H1 (cell line): Measurements from ENCODE around the gene ZNF429. TPM values are rescaled to one million over a fixed set of nuclear protein-coding genes. Genes with fewer than 3 reads are reported as not detected.

Experiments used
- CTCF ChIA-PET: fragments of 300-600 bp; sonication (Branson Sonifier 250); formaldehyde crosslinking; loops from one replicate; lab custom pipeline; 2021; ENCODE audit not compliant: partially characterized antibody; lab: Charles Lee
- POLR2A ChIA-PET: fragments of 300-600 bp; sonication (Branson Sonifier 250); formaldehyde crosslinking; loops from one replicate; lab custom pipeline; 2021; ENCODE audit warnings: inconsistent platforms; ENCODE audit not compliant: partially characterized antibody; lab: Charles Lee
- DNase-seq, 2 experiments: peaks; one replicate each; pipeline versions ENCODE4 v3.0.0 to v3.0.0-alpha.2; 2010 to 2022; ENCODE audit warnings: low spot score in 2 of 2, low read depth in 1 of 2, mixed read lengths in 1 of 2
- FAIRE-seq: peaks from 2 replicates; lab custom pipeline; 2011; peaks lifted over from hg19 to GRCh38; lab: Jason Lieb, UNC
- H2AFZ ChIP-seq: 2 replicates; pipeline ENCODE4 v1.8.1; 2012; ENCODE audit warnings: low read length, inconsistent platforms
- H2AK5ac ChIP-seq: 2 replicates; pipeline ENCODE4 v1.6.1; 2013; ENCODE audit warnings: low read depth, low read length
- H2BK120ac ChIP-seq: replicated peaks from 2 replicates; pipeline ENCODE3; 2013; ENCODE audit warnings: low read depth, low read length, inconsistent platforms
- H2BK12ac ChIP-seq: 2 replicates; pipeline ENCODE4 v1.6.1; 2013; ENCODE audit warnings: low read depth, low read length
- H2BK15ac ChIP-seq: 2 replicates; pipeline ENCODE4 v1.6.1; 2013; ENCODE audit warnings: low read length
- H2BK20ac ChIP-seq: 2 replicates; pipeline ENCODE4 v1.6.1; 2013; ENCODE audit warnings: low read length
- H2BK5ac ChIP-seq: 2 replicates; pipeline ENCODE4 v1.6.1; 2013; ENCODE audit warnings: low read depth, low read length
- H3K14ac ChIP-seq: 2 replicates; pipeline ENCODE4 v1.6.1; 2013; ENCODE audit warnings: inconsistent platforms; ENCODE audit not compliant: insufficient read length
- H3K18ac ChIP-seq: 2 replicates; pipeline ENCODE4 v1.6.1; 2013; ENCODE audit warnings: low read length; ENCODE audit errors: extremely low read depth
- H3K23ac ChIP-seq: 2 replicates; pipeline ENCODE4 v1.6.1; 2013; ENCODE audit warnings: inconsistent platforms; ENCODE audit not compliant: insufficient read length
- H3K23me2 ChIP-seq: 2 replicates; pipeline ENCODE4 v1.6.1; 2013; ENCODE audit warnings: low read depth, low read length
- H3K27ac ChIP-seq: 2 replicates; pipeline ENCODE4 v1.6.1; 2011; ENCODE audit warnings: low read depth, low read length, inconsistent platforms
- H3K27me3 ChIP-seq, 4 experiments: replicated peaks in 1 of 4; 1 replicate in 1 of 4; 2 replicates in 3 of 4; pipeline versions ENCODE4 v1.6.1 to v1.8.1; 2011 to 2013; ENCODE audit warnings: low read length in 3 of 4, mild to moderate bottlenecking in 3 of 4, inconsistent platforms in 2 of 4, mixed read lengths in 2 of 4, moderate library complexity in 1 of 4; ENCODE audit not compliant: control insufficient read depth in 3 of 4, insufficient read depth in 3 of 4; ENCODE audit errors: extremely low read depth in 1 of 4
- H3K36me3 ChIP-seq, 4 experiments: 2 replicates each; pipeline versions ENCODE4 v1.6.1 to v1.8.1; 2011 to 2013; ENCODE audit warnings: mild to moderate bottlenecking in 4 of 4, low read length in 3 of 4, moderate library complexity in 2 of 4, control low read depth in 1 of 4, inconsistent platforms in 1 of 4; ENCODE audit not compliant: insufficient read depth in 4 of 4, control insufficient read depth in 2 of 4
- H3K4ac ChIP-seq: replicated peaks from 2 replicates; pipeline ENCODE3; 2013; ENCODE audit warnings: low read length, low read depth, mixed read lengths, inconsistent platforms; ENCODE audit not compliant: insufficient read length
- H3K4me1 ChIP-seq, 4 experiments: replicated peaks in 1 of 4; 1 replicate in 1 of 4; 2 replicates in 3 of 4; pipeline versions ENCODE4 v1.6.1 to v1.8.1; 2011 to 2013; ENCODE audit warnings: low read length in 3 of 4, inconsistent platforms in 2 of 4, mixed read lengths in 1 of 4; ENCODE audit not compliant: insufficient read depth in 4 of 4, control insufficient read depth in 3 of 4
- H3K4me2 ChIP-seq, 2 experiments: 2 replicates each; pipeline versions ENCODE4 v1.6.1 to v1.8.1; 2011 to 2013; ENCODE audit warnings: low read depth in 2 of 2, low read length in 2 of 2, control low read depth in 1 of 2, inconsistent platforms in 1 of 2, mild to moderate bottlenecking in 1 of 2; ENCODE audit not compliant: insufficient read depth in 1 of 2
- H3K4me3 ChIP-seq, 4 experiments: fragments of 200-600, 300-600 bp in 1 of 4; sonication (generic), shearing (Covaris generic), sonication (Bioruptor Twin) in 1 of 4; 2 replicates each; pipeline versions ENCODE4 v1.5.1 to v1.8.1; 2011 to 2016; ENCODE audit warnings: low read length in 4 of 4, low read depth in 3 of 4, control low read depth in 2 of 4, inconsistent platforms in 2 of 4, mild to moderate bottlenecking in 2 of 4, mixed read lengths in 1 of 4, moderate library complexity in 1 of 4; ENCODE audit not compliant: insufficient read depth in 2 of 4; ENCODE audit errors: extremely low read depth in 1 of 4
- H3K56ac ChIP-seq: replicated peaks from 2 replicates; pipeline ENCODE3; 2013; ENCODE audit warnings: low read depth, mild to moderate bottlenecking, mixed read lengths, low read length, inconsistent platforms; ENCODE audit not compliant: insufficient read length
- H3K79me1 ChIP-seq: 2 replicates; pipeline ENCODE4 v1.6.1; 2013; ENCODE audit warnings: low read depth, low read length, control low read depth
- H3K79me2 ChIP-seq, 2 experiments: 2 replicates each; pipeline versions ENCODE4 v1.6.1 to v1.8.1; 2012 to 2013; ENCODE audit warnings: low read length in 2 of 2, mild to moderate bottlenecking in 2 of 2, inconsistent platforms in 1 of 2; ENCODE audit not compliant: insufficient read depth in 2 of 2, control insufficient read depth in 1 of 2
- H3K9ac ChIP-seq, 4 experiments: replicated peaks in 1 of 4; 1 replicate in 1 of 4; 2 replicates in 3 of 4; pipeline versions ENCODE4 v1.6.1 to v1.8.1; 2011 to 2013; ENCODE audit warnings: low read depth in 3 of 4, low read length in 3 of 4, control low read depth in 2 of 4, mild to moderate bottlenecking in 2 of 4, moderate library complexity in 2 of 4, inconsistent platforms in 1 of 4; ENCODE audit errors: extremely low read depth in 1 of 4
- H3K9me3 ChIP-seq, 2 experiments: 2 replicates each; pipeline versions ENCODE4 v1.6.1 to v1.8.1; 2012 to 2013; ENCODE audit warnings: mild to moderate bottlenecking in 2 of 2, moderate library complexity in 2 of 2, control low read depth in 1 of 2, inconsistent platforms in 1 of 2, low read depth in 1 of 2, low read length in 1 of 2, mixed read lengths in 1 of 2; ENCODE audit not compliant: insufficient read depth in 2 of 2
- H4K20me1 ChIP-seq, 2 experiments: replicated peaks in 1 of 2; 2 replicates each; pipeline versions ENCODE3 to v1.8.1; 2011 to 2013; ENCODE audit warnings: inconsistent platforms in 2 of 2, low read length in 2 of 2, mild to moderate bottlenecking in 1 of 2; ENCODE audit not compliant: insufficient read depth in 2 of 2, control insufficient read depth in 1 of 2
- H4K5ac ChIP-seq: 2 replicates; pipeline ENCODE4 v1.6.1; 2013; ENCODE audit warnings: low read length, low read depth, mixed read lengths, inconsistent platforms; ENCODE audit not compliant: insufficient read length
- H4K8ac ChIP-seq: 2 replicates; pipeline ENCODE4 v1.8.0; 2013; ENCODE audit warnings: mild to moderate bottlenecking, moderate library complexity, low read length, inconsistent platforms; ENCODE audit not compliant: insufficient read depth; ENCODE audit errors: extremely low read depth
- H4K91ac ChIP-seq: replicated peaks from 2 replicates; pipeline ENCODE3; 2013; ENCODE audit warnings: low read length, mixed read lengths, inconsistent platforms; ENCODE audit not compliant: insufficient read length
- CBX8 ChIP-seq: fragments of 300-800, 300-1000 bp; sonication (generic); IDR thresholded peaks from 2 replicates; pipeline ENCODE4 v1.7.1; 2016; ENCODE audit warnings: low read depth, low read length, borderline replicate concordance
- FOSL1 ChIP-seq: IDR thresholded peaks from 2 replicates; pipeline ENCODE4 v1.6.1; 2011; ENCODE audit warnings: mild to moderate bottlenecking, low read depth, low read length, moderate library complexity; ENCODE audit not compliant: insufficient read depth
- GABPA ChIP-seq: IDR thresholded peaks from 2 replicates; pipeline ENCODE4 v1.6.1; 2011; ENCODE audit warnings: mild to moderate bottlenecking, low read length, moderate library complexity, borderline replicate concordance; ENCODE audit not compliant: insufficient read depth
- JUN ChIP-seq: IDR thresholded peaks from 2 replicates; pipeline ENCODE4 v1.6.1; 2011; ENCODE audit warnings: low read depth, mild to moderate bottlenecking, improper control_type of control experiment, low read length
- MAFK ChIP-seq: IDR thresholded peaks from 2 replicates; pipeline ENCODE4 v1.6.1; 2012; ENCODE audit warnings: low read depth, mild to moderate bottlenecking, improper control_type of control experiment, low read length
- NRF1 ChIP-seq: IDR thresholded peaks from 2 replicates; pipeline ENCODE4 v1.6.1; 2011; ENCODE audit warnings: mild to moderate bottlenecking, low read depth, low read length, improper control_type of control experiment
- POLR2AphosphoS5 ChIP-seq: IDR thresholded peaks from 2 replicates; pipeline ENCODE4 v1.6.1; 2011; ENCODE audit warnings: low read depth, low read length
- SAP30 ChIP-seq: fragments of 300-600 bp; sonication (generic); IDR thresholded peaks from 2 replicates; pipeline ENCODE4 v1.7.1; 2012; ENCODE audit warnings: low read length, moderate library complexity, mild to moderate bottlenecking, inconsistent platforms; ENCODE audit not compliant: insufficient read depth, insufficient replicate concordance
- SIRT6 ChIP-seq: IDR thresholded peaks from one replicate; pipeline ENCODE4 v1.7.1; 2012; ENCODE audit warnings: low read length, inconsistent platforms
- SP1 ChIP-seq: IDR thresholded peaks from 2 replicates; pipeline ENCODE4 v1.6.1; 2011; ENCODE audit warnings: low read depth, low read length
- TBP ChIP-seq: IDR thresholded peaks from 2 replicates; pipeline ENCODE4 v1.6.1; 2011; ENCODE audit warnings: low read depth, low read length, improper control_type of control experiment
- WGBS, 2 experiments: shearing (Covaris generic) in 1 of 2; methylation state at CpG; one replicate each; pipeline versions ENCODE4 v1.1.6 to v1.1.7; 2013 to 2015; ENCODE audit warnings: low lambda C conversion rate in 2 of 2, mixed read lengths in 2 of 2, inconsistent platforms in 1 of 2, low coverage in 1 of 2, missing lambda C conversion rate in 1 of 2; ENCODE audit not compliant: insufficient replicate concordance in 2 of 2, insufficient coverage in 1 of 2, insufficient read length in 1 of 2; ENCODE audit errors: extremely low coverage in 1 of 2, missing lambda C conversion rate in 1 of 2; 5-methylcytosine and 5-hydroxymethylcytosine counted together
- polyA plus RNA-seq, 7 experiments: library from polyadenylated mRNA; depleted of rRNA in 3 of 7; stranded (reverse) in 5 of 7; unstranded in 2 of 7; fragments of >200 nt in 5 of 7; fragments of 200-250 nt in 2 of 7; gene quantifications; 1 replicate in 5 of 7; 2 replicates in 1 of 7; 4 replicates in 1 of 7; pipeline versions ENCODE4 v1.2.1 to v1.2.3, GENCODE V29; 2011 to 2013; ENCODE audit warnings: missing spikeins in 2 of 7, mixed read lengths in 2 of 7
- total RNA-seq: library from RNA; stranded (reverse); fragmentation: NEBNext Ultra II Directional; extraction: Animal tissue kit (Norgen Biotek cat#: 25700); gene quantifications from 2 replicates; pipeline ENCODE4 v1.2.1, GENCODE V29; 2021
- TF ChIP-seq, protein P1 (sequence below): IDR thresholded peaks from 2 replicates; pipeline ENCODE4 v1.6.1; 2012; ENCODE audit warnings: inconsistent platforms

ZNF429 gene
- total and polyA plus RNA-seq, 2 of the 8 experiments (the other 6 are each of a cell fraction or from before 2014, with no cell fraction given): 10.9 to 15.0 TPM

DNA sequence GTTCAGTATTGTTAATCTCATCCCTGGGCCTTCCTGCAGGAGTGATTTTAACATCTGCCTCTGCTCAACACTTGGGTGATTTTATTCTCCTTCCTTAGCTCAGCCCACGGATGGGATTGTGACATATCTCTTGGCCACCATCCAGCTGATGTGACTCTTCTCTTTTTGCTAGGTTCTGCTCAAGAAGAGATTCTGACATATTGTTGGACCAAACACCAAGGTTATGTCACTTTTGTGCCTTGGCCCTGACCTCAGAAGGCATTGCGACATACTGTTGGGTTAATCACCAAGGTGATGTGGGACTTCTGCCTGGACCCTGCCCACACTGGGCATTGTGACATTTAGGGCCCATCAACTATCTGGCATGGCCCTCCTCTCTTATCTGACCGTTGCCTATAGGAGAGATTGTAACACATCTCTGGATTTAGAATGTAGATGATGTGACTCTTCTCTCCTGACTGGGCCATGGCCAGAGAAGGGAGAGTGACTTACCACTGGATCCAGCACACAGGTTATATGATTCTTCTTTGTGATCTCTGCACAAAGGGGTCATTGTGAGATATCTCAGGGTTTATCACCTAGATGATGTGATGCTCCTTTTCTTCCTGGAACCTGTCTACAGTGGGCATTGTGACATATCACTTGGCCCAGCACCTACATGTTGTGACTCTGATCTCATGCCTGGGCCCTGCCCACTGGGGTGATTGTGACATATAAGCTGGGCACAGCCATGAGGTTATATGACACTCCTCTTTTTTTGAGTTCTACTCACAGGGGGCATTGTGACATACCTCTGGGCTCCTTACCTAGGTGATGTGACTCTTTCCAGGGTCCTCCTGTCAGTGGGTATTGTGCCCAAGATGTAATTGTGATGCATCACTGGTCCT, 88.8 kb downstream of the ZNF429 start:
- H3K9ac ChIP-seq: no peak overlapping the region
- H4K20me1 ChIP-seq: no peaks in the 10 kb centered on the region
- no peaks in the 10 kb centered on the region for H3K79me2 ChIP-seq
- no peak overlapping the region for H4K5ac ChIP-seq
- 0 out of 2 replicates have a peak overlapping the region, but pooled peaks have one; percentile 29 for H2AK5ac ChIP-seq
- H3K79me1 ChIP-seq: no peaks in the 10 kb centered on the region
- H4K91ac ChIP-seq: no peak overlapping the region
- no peak overlapping the region for H2BK12ac ChIP-seq
- H4K8ac ChIP-seq: no peak overlapping the region
- no peak overlapping the region for H3K4me2 ChIP-seq
- H3K4me1 ChIP-seq: peaks cover 0 to 4% (median under 1%) of the 10 kb centered on the region in 4 experiments; a peak in 3 of 7 replicates
- no peak overlapping the region for H3K4ac ChIP-seq
- H3K36me3 ChIP-seq: no peaks in the 10 kb centered on the region
- 90% methylated on average over 3 of the region's 3 CpGs; no CpG with 5 or more reads in 1 of the 2 experiments for WGBS, 2 experiments
- no peak overlapping the region for H3K18ac ChIP-seq
- no peaks in the 10 kb centered on the region for H3K9me3 ChIP-seq
- H3K14ac ChIP-seq: no peak overlapping the region
- no peak for FAIRE-seq
- no peak overlapping the region for H3K27ac ChIP-seq
- H3K4me3 ChIP-seq: no peak overlapping the region
- H2BK15ac ChIP-seq: no peak overlapping the region
- H3K56ac ChIP-seq: no peak overlapping the region
- H2AFZ ChIP-seq: no peak overlapping the region
- DNase-seq: no peak
- H2BK20ac ChIP-seq: no peak overlapping the region
- no peaks in the 10 kb centered on the region for H3K27me3 ChIP-seq
- H3K23me2 ChIP-seq: no peaks in the 10 kb centered on the region
- no peak overlapping the region for H2BK120ac ChIP-seq
- no peak overlapping the region for H2BK5ac ChIP-seq
- CTCF ChIA-PET: no interaction called here
- H3K23ac ChIP-seq: no peak overlapping the region
- POLR2A ChIA-PET: interaction anchor here (1.0 kb wide), 1 partner anchor 10 kb away, joined by 3 read pairs; no protein-coding TSS in a partner anchor
- no peak for TF ChIP-seq SP1
- no peak for TF ChIP-seq POLR2AphosphoS5
- no peak for TF ChIP-seq FOSL1
- TF ChIP-seq SIRT6: no peak
- TF ChIP-seq TBP: no peak
- TF ChIP-seq SAP30: no peak
- TF ChIP-seq CBX8: no peak
- no peak for TF ChIP-seq MAFK
- no peak for TF ChIP-seq NRF1
- TF ChIP-seq, protein P1, sequence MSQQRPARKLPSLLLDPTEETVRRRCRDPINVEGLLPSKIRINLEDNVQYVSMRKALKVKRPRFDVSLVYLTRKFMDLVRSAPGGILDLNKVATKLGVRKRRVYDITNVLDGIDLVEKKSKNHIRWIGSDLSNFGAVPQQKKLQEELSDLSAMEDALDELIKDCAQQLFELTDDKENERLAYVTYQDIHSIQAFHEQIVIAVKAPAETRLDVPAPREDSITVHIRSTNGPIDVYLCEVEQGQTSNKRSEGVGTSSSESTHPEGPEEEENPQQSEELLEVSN: no peak
- TF ChIP-seq GABPA: no peak
- no peak for TF ChIP-seq JUN
